K562 (cell line): ENCODE data around the gene MPG. TPM values are rescaled to one million over a fixed set of nuclear protein-coding genes. Genes with fewer than 3 reads are reported as not detected.

Experiments
- CREB1 ChIP-seq, 2 experiments: sonication (generic) in 1 of 2; formaldehyde crosslinking in 1 of 2; IDR thresholded peaks; 2 replicates each; pipeline versions ENCODE4 v1.6.1 to v1.8.0; 2012 to 2022; ENCODE audit warnings: inconsistent platforms in 1 of 2, mild to moderate bottlenecking in 1 of 2, missing genetic modification reagents in 1 of 2, moderate library complexity in 1 of 2
- EP300 ChIP-seq: IDR thresholded peaks from 2 replicates; pipeline ENCODE4 v1.6.1; 2012; ENCODE audit warnings: low read length, improper control_type of control experiment
- ETV6 ChIP-seq, 3 experiments: fragments of 150-350 bp in 1 of 3; sonication (generic) in 1 of 3; formaldehyde crosslinking in 1 of 3; IDR thresholded peaks; 2 replicates each; pipeline versions ENCODE4 v1.6.1 to v1.8.0; 2014 to 2022; ENCODE audit warnings: borderline replicate concordance in 2 of 3, low read depth in 2 of 3, antibody characterized with exemption in 1 of 3, low read length in 1 of 3, mild to moderate bottlenecking in 1 of 3, missing genetic modification reagents in 1 of 3
- HMGXB4 ChIP-seq: sonication (generic); formaldehyde crosslinking; IDR thresholded peaks from 2 replicates; pipeline ENCODE4 v1.8.1; 2023; ENCODE audit warnings: mild to moderate bottlenecking, missing genetic modification reagents
- KDM5B ChIP-seq: fragments of 200-600 bp; sonication (generic); IDR thresholded peaks from 2 replicates; pipeline ENCODE4 v1.6.1; 2012; ENCODE audit warnings: low read depth, mild to moderate bottlenecking, moderate library complexity, low read length, control low read depth, inconsistent platforms; ENCODE audit not compliant: insufficient replicate concordance
- RBM22 ChIP-seq: fragments of 200-400 bp; formaldehyde crosslinking; IDR thresholded peaks from 2 replicates; pipeline ENCODE4 v1.6.1; 2018; ENCODE audit warnings: low read length, low read depth; ENCODE audit not compliant: poor library complexity, severe bottlenecking
- RUNX1 ChIP-seq: sonication (generic); IDR thresholded peaks from 2 replicates; pipeline ENCODE4 v1.6.1; 2016; ENCODE audit warnings: antibody characterized with exemption, low read depth
- SMARCA5 ChIP-seq: fragments of 450-650 bp; IDR thresholded peaks from 2 replicates; pipeline ENCODE4 v1.6.1; 2016
- ZBTB1 ChIP-seq: sonication (generic); formaldehyde crosslinking; IDR thresholded peaks from 2 replicates; pipeline ENCODE4 v1.8.1; 2023; ENCODE audit warnings: missing genetic modification reagents, low read depth, mild to moderate bottlenecking, borderline replicate concordance
- ZNF561 ChIP-seq: fragments of 450-650 bp; formaldehyde crosslinking; conservative IDR thresholded peaks from 2 replicates; pipeline ENCODE4 v1.4.0; 2020; ENCODE audit warnings: mild to moderate bottlenecking, moderate library complexity
- polyA plus RNA-seq, 8 experiments: library from polyadenylated mRNA; depleted of rRNA in 4 of 8; stranded (reverse) in 5 of 8; unstranded in 3 of 8; fragments of >200 nt; fragmentation: Nextera tagmentation in 2 of 8; fragmentation: Illumina TruSeq in 1 of 8; extraction: Ambion mirVana in 2 of 8; extraction: Trizol in 1 of 8; gene quantifications; 2 replicates each; pipeline versions ENCODE4 v1.2.1 to v1.2.3, GENCODE V29; 2011 to 2014; ENCODE audit warnings: inconsistent platforms in 1 of 8, missing spikeins in 1 of 8
- total RNA-seq, 7 experiments: library from RNA; depleted of rRNA in 6 of 7; stranded (reverse); fragments of >200 nt in 6 of 7; fragmentation: Illumina TruSeq in 2 of 7; extraction: Trizol in 2 of 7; gene quantifications; 2 replicates each; pipeline versions ENCODE4 v1.2.1 to v1.2.3, GENCODE V29; 2011 to 2021; ENCODE audit warnings: low replicate concordance in 1 of 7
- TF ChIP-seq, protein P1 (sequence below): fragments of 200-600 bp; sonication (generic); IDR thresholded peaks from one replicate; pipeline ENCODE4 v1.6.1; 2012; ENCODE audit warnings: mild to moderate bottlenecking, low read depth, low read length, inconsistent platforms

Gene MPG
- total and polyA plus RNA-seq, 9 of the 15 experiments (the other 6 are each of a cell fraction or from before 2014, with no cell fraction given): 0.42 to 226 (median 36.2) TPM

GRCh38 chr16:72561-73548 is 5.2 kb upstream of the MPG start, which contains the start of gene RHBDF1 (continued):
- TF ChIP-seq, protein P1, sequence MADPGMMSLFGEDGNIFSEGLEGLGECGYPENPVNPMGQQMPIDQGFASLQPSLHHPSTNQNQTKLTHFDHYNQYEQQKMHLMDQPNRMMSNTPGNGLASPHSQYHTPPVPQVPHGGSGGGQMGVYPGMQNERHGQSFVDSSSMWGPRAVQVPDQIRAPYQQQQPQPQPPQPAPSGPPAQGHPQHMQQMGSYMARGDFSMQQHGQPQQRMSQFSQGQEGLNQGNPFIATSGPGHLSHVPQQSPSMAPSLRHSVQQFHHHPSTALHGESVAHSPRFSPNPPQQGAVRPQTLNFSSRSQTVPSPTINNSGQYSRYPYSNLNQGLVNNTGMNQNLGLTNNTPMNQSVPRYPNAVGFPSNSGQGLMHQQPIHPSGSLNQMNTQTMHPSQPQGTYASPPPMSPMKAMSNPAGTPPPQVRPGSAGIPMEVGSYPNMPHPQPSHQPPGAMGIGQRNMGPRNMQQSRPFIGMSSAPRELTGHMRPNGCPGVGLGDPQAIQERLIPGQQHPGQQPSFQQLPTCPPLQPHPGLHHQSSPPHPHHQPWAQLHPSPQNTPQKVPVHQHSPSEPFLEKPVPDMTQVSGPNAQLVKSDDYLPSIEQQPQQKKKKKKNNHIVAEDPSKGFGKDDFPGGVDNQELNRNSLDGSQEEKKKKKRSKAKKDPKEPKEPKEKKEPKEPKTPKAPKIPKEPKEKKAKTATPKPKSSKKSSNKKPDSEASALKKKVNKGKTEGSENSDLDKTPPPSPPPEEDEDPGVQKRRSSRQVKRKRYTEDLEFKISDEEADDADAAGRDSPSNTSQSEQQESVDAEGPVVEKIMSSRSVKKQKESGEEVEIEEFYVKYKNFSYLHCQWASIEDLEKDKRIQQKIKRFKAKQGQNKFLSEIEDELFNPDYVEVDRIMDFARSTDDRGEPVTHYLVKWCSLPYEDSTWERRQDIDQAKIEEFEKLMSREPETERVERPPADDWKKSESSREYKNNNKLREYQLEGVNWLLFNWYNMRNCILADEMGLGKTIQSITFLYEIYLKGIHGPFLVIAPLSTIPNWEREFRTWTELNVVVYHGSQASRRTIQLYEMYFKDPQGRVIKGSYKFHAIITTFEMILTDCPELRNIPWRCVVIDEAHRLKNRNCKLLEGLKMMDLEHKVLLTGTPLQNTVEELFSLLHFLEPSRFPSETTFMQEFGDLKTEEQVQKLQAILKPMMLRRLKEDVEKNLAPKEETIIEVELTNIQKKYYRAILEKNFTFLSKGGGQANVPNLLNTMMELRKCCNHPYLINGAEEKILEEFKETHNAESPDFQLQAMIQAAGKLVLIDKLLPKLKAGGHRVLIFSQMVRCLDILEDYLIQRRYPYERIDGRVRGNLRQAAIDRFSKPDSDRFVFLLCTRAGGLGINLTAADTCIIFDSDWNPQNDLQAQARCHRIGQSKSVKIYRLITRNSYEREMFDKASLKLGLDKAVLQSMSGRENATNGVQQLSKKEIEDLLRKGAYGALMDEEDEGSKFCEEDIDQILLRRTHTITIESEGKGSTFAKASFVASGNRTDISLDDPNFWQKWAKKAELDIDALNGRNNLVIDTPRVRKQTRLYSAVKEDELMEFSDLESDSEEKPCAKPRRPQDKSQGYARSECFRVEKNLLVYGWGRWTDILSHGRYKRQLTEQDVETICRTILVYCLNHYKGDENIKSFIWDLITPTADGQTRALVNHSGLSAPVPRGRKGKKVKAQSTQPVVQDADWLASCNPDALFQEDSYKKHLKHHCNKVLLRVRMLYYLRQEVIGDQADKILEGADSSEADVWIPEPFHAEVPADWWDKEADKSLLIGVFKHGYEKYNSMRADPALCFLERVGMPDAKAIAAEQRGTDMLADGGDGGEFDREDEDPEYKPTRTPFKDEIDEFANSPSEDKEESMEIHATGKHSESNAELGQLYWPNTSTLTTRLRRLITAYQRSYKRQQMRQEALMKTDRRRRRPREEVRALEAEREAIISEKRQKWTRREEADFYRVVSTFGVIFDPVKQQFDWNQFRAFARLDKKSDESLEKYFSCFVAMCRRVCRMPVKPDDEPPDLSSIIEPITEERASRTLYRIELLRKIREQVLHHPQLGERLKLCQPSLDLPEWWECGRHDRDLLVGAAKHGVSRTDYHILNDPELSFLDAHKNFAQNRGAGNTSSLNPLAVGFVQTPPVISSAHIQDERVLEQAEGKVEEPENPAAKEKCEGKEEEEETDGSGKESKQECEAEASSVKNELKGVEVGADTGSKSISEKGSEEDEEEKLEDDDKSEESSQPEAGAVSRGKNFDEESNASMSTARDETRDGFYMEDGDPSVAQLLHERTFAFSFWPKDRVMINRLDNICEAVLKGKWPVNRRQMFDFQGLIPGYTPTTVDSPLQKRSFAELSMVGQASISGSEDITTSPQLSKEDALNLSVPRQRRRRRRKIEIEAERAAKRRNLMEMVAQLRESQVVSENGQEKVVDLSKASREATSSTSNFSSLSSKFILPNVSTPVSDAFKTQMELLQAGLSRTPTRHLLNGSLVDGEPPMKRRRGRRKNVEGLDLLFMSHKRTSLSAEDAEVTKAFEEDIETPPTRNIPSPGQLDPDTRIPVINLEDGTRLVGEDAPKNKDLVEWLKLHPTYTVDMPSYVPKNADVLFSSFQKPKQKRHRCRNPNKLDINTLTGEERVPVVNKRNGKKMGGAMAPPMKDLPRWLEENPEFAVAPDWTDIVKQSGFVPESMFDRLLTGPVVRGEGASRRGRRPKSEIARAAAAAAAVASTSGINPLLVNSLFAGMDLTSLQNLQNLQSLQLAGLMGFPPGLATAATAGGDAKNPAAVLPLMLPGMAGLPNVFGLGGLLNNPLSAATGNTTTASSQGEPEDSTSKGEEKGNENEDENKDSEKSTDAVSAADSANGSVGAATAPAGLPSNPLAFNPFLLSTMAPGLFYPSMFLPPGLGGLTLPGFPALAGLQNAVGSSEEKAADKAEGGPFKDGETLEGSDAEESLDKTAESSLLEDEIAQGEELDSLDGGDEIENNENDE: no peak
- peak; percentile 98 for TF ChIP-seq SMARCA5
- TF ChIP-seq ZNF561 (CRISPR knock-in tag): no peak
- TF ChIP-seq EP300: no peak
- 0 out of 4 replicates have a peak, but pooled peaks of 1 of the 2 experiments have one; percentile 26 for TF ChIP-seq ETV6 (IDR thresholded peaks at IDR 0.05; ENCODE audit: borderline replicate concordance in 1 of 2, low read depth in 2 of 2, low read length in 1 of 2)
- no peak for TF ChIP-seq ETV6 (CRISPR knock-in tag; IDR thresholded peaks at IDR 0.05; ENCODE audit: borderline replicate concordance)
- TF ChIP-seq CREB1 (IDR thresholded peaks at IDR 0.05): no peak
- TF ChIP-seq CREB1 (CRISPR knock-in tag; IDR thresholded peaks at IDR 0.05): no peak
- no peak for TF ChIP-seq KDM5B
- TF ChIP-seq RBM22: no peak
- no peak for TF ChIP-seq HMGXB4 (CRISPR knock-in tag)
- no peak for TF ChIP-seq RUNX1
- TF ChIP-seq ZBTB1 (CRISPR knock-in tag): no peak
